Transverse colon (tissue), 3 donors: Measurements from ENCODE around the gene PRDM2.

Experiments
- CTCF ChIP-seq, 5 experiments: fragments of 200-600 bp in 3 of 5; fragments of 450-650 bp in 2 of 5; sonication (generic) in 3 of 5; IDR thresholded peaks; 1 replicate in 2 of 5; 2 replicates in 3 of 5; pipeline ENCODE4 v1.5.1; 2016 to 2017; ENCODE audit warnings: antibody characterized with exemption in 5 of 5, inconsistent platforms in 3 of 5, mild to moderate bottlenecking in 2 of 5, moderate library complexity in 1 of 5
- POLR2A ChIP-seq: fragments of 450-650 bp; IDR thresholded peaks from one replicate; pipeline ENCODE4 v1.6.1; 2016; ENCODE audit warnings: antibody characterized with exemption, mild to moderate bottlenecking, moderate library complexity

GRCh38 chr1:13842497-13842896, 142.5 kb downstream of the PRDM2 start:
- TF ChIP-seq CTCF (IDR thresholded peaks at IDR 0.05): no peak
- no peak for TF ChIP-seq POLR2A
